ENCODE results near the gene EFCAB8.

EFCAB8 gene

GRCh38 chr20:32880635-32881034, 21.9 kb downstream of the EFCAB8 start:
- TF ChIP-seq CTCF (IDR thresholded peaks at IDR 0.05; ENCODE audit: low read depth, low read length, missing control alignments) = no peak
- H3K4me3 ChIP-seq (replicated peaks; ENCODE audit: low read depth, low read length) = no peak overlapping the region
- DNase-seq (ENCODE audit: extremely low read depth, low read depth) = no peak

- no peak for DNase-seq (ENCODE audit: extremely low read depth, low read depth)
- no peak for TF ChIP-seq CTCF (IDR thresholded peaks at IDR 0.05; ENCODE audit: low read depth, low read length, missing control alignments)
Observed at GRCh38 chr20:32883081-32883480, 24.4 kb downstream of the EFCAB8 start.

GRCh38 chr20:32885185-32885584, 26.5 kb downstream of the EFCAB8 start:
- no peak overlapping the region for H3K4me3 ChIP-seq (replicated peaks; ENCODE audit: low read depth, low read length)
- no peak for TF ChIP-seq CTCF (IDR thresholded peaks at IDR 0.05; ENCODE audit: low read depth, low read length, missing control alignments)
- DNase-seq (ENCODE audit: extremely low read depth, low read depth) = no peak

More at GRCh38 chr20:32883081-32883480, 24.4 kb downstream of the EFCAB8 start:
- no peak overlapping the region for H3K4me3 ChIP-seq (replicated peaks; ENCODE audit: low read depth, low read length)

GRCh38 chr20:32885952-32886351, 27.2 kb downstream of the EFCAB8 start:
- TF ChIP-seq CTCF (IDR thresholded peaks at IDR 0.05; ENCODE audit: low read depth, low read length, missing control alignments) = no peak
- DNase-seq (ENCODE audit: extremely low read depth, low read depth) = no peak
- no peak overlapping the region for H3K4me3 ChIP-seq (replicated peaks; ENCODE audit: low read depth, low read length)

DNA sequence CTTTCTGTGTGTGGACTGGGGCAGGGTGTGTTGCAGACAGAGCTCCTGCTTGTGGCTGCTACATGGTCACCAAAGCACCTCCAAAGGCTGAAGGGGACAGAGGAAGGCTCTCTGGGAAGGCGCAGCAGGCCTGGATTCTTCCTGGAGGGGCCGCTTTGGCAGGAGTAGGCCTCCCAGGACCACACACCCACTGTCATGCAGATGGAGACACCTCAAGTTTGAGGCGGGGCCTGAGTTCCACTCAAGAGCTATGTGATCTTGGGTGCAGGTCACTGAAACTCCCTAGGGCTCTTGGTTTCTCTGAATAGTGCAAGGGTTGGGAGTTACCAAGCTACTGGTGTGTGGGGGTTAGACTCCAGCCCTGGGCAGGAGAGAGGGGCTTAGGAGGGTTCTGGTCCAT, 27.9 kb downstream of the EFCAB8 start:
- no peak for DNase-seq (ENCODE audit: extremely low read depth, low read depth)
- no peak for TF ChIP-seq CTCF (IDR thresholded peaks at IDR 0.05; ENCODE audit: low read depth, low read length, missing control alignments)
- no peak overlapping the region for H3K4me3 ChIP-seq (replicated peaks; ENCODE audit: low read depth, low read length)

DNA sequence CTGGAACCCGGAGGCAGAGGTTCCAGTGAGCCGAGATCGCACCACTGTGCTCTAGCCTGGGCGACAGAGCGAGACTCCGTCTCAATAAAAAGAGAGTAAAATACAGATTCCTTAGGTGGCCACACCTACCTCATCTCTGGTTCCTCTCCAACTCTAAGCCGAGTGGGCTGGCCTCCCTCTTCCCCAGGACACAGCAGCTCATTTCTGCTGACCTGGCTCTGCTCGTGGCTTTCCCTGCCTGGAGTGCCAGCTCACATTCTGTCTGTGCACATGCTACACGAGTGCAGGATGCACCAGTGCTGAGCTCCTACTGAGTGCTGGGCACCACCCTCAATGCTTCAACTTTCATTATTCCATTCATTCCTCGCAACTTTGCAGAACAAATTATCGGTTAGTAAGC, 28.8 kb downstream of the EFCAB8 start:
- no peak for DNase-seq (ENCODE audit: extremely low read depth, low read depth)
- H3K4me3 ChIP-seq (replicated peaks; ENCODE audit: low read depth, low read length) = no peak overlapping the region
- TF ChIP-seq CTCF (IDR thresholded peaks at IDR 0.05; ENCODE audit: low read depth, low read length, missing control alignments) = no peak

DNA sequence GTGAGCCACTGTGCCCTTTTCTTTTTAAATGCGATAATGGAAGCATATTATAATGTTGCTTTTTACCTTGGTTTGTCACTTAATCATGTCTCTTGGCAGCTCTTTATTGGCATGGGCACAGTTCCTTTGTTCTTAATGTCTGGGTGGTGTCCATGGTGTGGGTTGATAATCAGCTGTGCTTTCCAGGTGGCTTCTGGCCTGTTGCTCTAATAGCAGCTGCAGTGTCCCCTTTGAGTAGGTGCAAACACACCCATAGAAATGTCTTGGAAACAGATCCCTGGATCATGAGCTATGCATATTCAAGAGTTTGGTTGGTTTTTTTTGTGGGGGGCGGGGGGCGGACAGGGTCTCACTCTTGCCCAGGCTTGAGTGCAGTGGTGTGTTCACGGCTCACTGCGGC, 29.9 kb downstream of the EFCAB8 start:
- no peak for TF ChIP-seq CTCF (IDR thresholded peaks at IDR 0.05; ENCODE audit: low read depth, low read length, missing control alignments)
- H3K4me3 ChIP-seq (replicated peaks; ENCODE audit: low read depth, low read length) = no peak overlapping the region
- DNase-seq (ENCODE audit: extremely low read depth, low read depth) = no peak

All from HFF-Myc (cell line).